ENCODE measurements around the gene QTRT2. TPM values are rescaled to one million over a fixed set of nuclear protein-coding genes. Genes with fewer than 3 reads are reported as not detected.

The QTRT2 gene
- total RNA-seq, 1 donor: 23.7 TPM

- TF ChIP-seq, protein P1, sequence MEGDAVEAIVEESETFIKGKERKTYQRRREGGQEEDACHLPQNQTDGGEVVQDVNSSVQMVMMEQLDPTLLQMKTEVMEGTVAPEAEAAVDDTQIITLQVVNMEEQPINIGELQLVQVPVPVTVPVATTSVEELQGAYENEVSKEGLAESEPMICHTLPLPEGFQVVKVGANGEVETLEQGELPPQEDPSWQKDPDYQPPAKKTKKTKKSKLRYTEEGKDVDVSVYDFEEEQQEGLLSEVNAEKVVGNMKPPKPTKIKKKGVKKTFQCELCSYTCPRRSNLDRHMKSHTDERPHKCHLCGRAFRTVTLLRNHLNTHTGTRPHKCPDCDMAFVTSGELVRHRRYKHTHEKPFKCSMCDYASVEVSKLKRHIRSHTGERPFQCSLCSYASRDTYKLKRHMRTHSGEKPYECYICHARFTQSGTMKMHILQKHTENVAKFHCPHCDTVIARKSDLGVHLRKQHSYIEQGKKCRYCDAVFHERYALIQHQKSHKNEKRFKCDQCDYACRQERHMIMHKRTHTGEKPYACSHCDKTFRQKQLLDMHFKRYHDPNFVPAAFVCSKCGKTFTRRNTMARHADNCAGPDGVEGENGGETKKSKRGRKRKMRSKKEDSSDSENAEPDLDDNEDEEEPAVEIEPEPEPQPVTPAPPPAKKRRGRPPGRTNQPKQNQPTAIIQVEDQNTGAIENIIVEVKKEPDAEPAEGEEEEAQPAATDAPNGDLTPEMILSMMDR (IDR thresholded peaks at IDR 0.05; ENCODE audit: insufficient read depth, low read length): no peak
- no peak overlapping the region for H3K4me3 ChIP-seq (ENCODE audit: low read depth, low read length)
- DNase-seq (ENCODE audit: low read depth): peak; percentile 57
Observed at GRCh38 chr3:114128231-114128630, 71.7 kb downstream of the QTRT2 start.

GRCh38 chr3:114128826-114129225 lies 72.3 kb downstream of the QTRT2 start:
- H3K4me3 ChIP-seq (ENCODE audit: low read depth, low read length): no peak overlapping the region
- TF ChIP-seq, protein P1 (IDR thresholded peaks at IDR 0.05; ENCODE audit: insufficient read depth, low read length): no peak
- DNase-seq (ENCODE audit: low read depth): peak; percentile 45

- H3K4me3 ChIP-seq (ENCODE audit: low read depth, low read length): no peak overlapping the region
- no peak for DNase-seq (ENCODE audit: low read depth)
- TF ChIP-seq, protein P1 (IDR thresholded peaks at IDR 0.05; ENCODE audit: insufficient read depth, low read length): no peak
Observed at GRCh38 chr3:114132500-114132899, 76.0 kb downstream of the QTRT2 start.

GRCh38 chr3:114133947-114134346 lies 77.4 kb downstream of the QTRT2 start:
- H3K4me3 ChIP-seq (ENCODE audit: low read depth, low read length): no peak overlapping the region
- TF ChIP-seq, protein P1 (IDR thresholded peaks at IDR 0.05; ENCODE audit: insufficient read depth, low read length): no peak
- DNase-seq (ENCODE audit: low read depth): no peak

Other genes starting within 250 kb of the QTRT2 start
- 9.2 and 12.1 TPM in 2 replicates for gene GRAMD1C, start 217.9 kb upstream of the QTRT2 start, total RNA-seq (ENCODE audit: low replicate concordance)
- gene ZDHHC23, start 108.7 kb upstream of the QTRT2 start, total RNA-seq (ENCODE audit: low replicate concordance): 3.3 and 7.0 TPM in 2 replicates
- gene CCDC191, start 211 bp upstream of the QTRT2 start, total RNA-seq (ENCODE audit: low replicate concordance): 4.2 and 7.4 TPM in 2 replicates
- not detected in 2 replicates for gene DRD3, start 122.3 kb downstream of the QTRT2 start, total RNA-seq (ENCODE audit: low replicate concordance)
- not detected in 2 replicates for gene ZNF80, start 180.8 kb downstream of the QTRT2 start, total RNA-seq (ENCODE audit: low replicate concordance)
- gene TIGIT, start 237.3 kb downstream of the QTRT2 start, total RNA-seq (ENCODE audit: low replicate concordance): 0.18 and 0.33 TPM in 2 replicates

Measured in fibroblast of the aortic adventitia (primary cell).